Measurements from ENCODE around the gene OPCML. TPM values are rescaled to one million over a fixed set of nuclear protein-coding genes. Genes with fewer than 3 reads are reported as not detected.

Gene OPCML
- polyA plus RNA-seq, 1 donor (not counting 4 experiments of a cell fraction or from before 2014, with no cell fraction given), result 0.04 TPM

DNA sequence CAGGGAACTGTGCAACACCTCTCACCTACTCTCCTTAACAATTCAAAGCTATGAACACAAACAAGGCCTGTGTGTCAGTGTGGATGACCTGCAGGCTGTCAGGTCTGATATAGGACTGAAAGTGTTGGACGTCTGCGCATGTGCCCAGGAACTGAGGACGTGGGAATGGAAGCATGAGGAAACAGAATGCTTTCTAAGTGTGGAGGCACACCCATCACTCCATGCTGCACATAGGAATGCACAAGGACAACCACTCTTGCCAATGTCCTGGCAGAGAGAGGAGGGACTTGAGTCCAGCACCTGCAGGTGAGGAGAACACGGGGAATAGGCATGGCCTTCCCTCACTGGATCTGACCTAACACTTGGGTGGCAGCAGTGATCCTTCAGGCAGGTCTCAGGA is 874.3 kb downstream of the OPCML start:
- peaks cover 7% of the 10 kb centered on the region for H3K9me3 ChIP-seq (ENCODE audit: control insufficient read depth, low read depth, low read length)
- TF ChIP-seq CTCF (optimal IDR thresholded peaks at IDR 0.05 in 1 of 3, IDR thresholded peaks at IDR 0.05 in 1 of 3, conservative IDR thresholded peaks at IDR 0.05 in 1 of 3; ENCODE audit: extremely low read depth in 1 of 3, insufficient read depth in 2 of 3, low read length in 3 of 3) (no peak), EZH2 (IDR thresholded peaks at IDR 0.05; ENCODE audit: low read length) (no peak)
- H3K36me3 ChIP-seq (ENCODE audit: control insufficient read depth in 2 of 2, extremely low read depth in 1 of 2, insufficient read depth in 2 of 2, low read length in 2 of 2), result no peaks in the 10 kb centered on the region
- no peaks in the 10 kb centered on the region for H3K4me1 ChIP-seq (ENCODE audit: control insufficient read depth, extremely low read depth, insufficient read depth, low read length)
- no peak overlapping the region for H3K9ac ChIP-seq (ENCODE audit: control insufficient read depth, extremely low read depth, insufficient read depth, low read length)
- H3K27me3 ChIP-seq (ENCODE audit: control insufficient read depth, extremely low read depth, insufficient read depth, low read length), result no peaks in the 10 kb centered on the region
- H3K79me2 ChIP-seq (ENCODE audit: control insufficient read depth, insufficient read depth, low read length), result no peaks in the 10 kb centered on the region
- no peaks in the 10 kb centered on the region for H4K20me1 ChIP-seq (ENCODE audit: control insufficient read depth, extremely low read depth, insufficient read depth, low read length)
- H2AFZ ChIP-seq (ENCODE audit: control insufficient read depth, low read length), result no peak overlapping the region
- no peak for DNase-seq (ENCODE audit: low read depth, low spot score)
- no peaks in the 10 kb centered on the region for H3K9me1 ChIP-seq (ENCODE audit: control insufficient read depth, extremely low read depth, insufficient read depth, low read length)
- no peak overlapping the region for H3K4me2 ChIP-seq (ENCODE audit: control insufficient read depth, extremely low read depth, insufficient read depth, low read depth, low read length)
- no peak overlapping the region for H3K4me3 ChIP-seq (ENCODE audit: control insufficient read depth in 2 of 3, extremely low read depth in 1 of 3, insufficient read depth in 2 of 3, low read depth in 1 of 3, low read length in 3 of 3)
- dilution Hi-C loops (cut with MboI; ENCODE audit: extremely low pct_ligation_motif_present, low sequenced_read_pairs), result no loop called here
- no peak for FAIRE-seq
- H3K27ac ChIP-seq (ENCODE audit: control insufficient read depth, insufficient read depth, low read length), result no peak overlapping the region

DNA sequence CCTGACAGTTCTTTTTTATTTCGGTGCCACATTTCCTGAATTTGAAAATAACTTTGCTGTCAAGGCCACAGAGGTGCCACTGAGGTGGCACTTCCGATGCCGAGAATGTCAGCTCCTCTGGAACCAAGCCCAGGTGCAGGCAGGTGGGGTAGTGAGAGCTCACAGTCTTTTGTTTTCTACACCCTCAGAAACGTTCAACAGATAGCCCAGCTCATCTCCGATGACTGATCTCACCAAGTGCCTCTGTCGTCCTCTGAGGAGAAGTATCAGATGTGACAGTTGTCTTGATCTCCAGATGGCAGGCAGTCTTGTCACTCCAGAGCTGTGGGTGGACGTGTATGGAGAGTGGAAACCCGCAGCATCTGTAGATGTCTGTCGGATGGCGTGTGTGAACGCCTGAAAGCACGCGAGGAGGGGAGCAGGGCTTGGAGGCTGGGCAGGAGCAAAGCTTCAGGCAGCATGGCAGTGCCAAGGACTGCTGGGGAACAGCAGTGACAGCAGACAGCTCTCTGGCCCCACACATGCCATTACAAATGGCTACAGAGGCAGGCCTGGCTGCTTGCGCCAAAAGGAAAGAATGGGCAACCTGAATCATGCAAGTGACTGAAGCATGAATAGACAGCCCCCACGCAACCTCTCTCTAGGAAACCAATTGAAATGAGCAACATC is 877.0 kb downstream of the OPCML start:
- TF ChIP-seq CTCF (optimal IDR thresholded peaks at IDR 0.05 in 1 of 3, IDR thresholded peaks at IDR 0.05 in 1 of 3, conservative IDR thresholded peaks at IDR 0.05 in 1 of 3; ENCODE audit: extremely low read depth in 1 of 3, insufficient read depth in 2 of 3, low read length in 3 of 3) (no peak), EZH2 (IDR thresholded peaks at IDR 0.05; ENCODE audit: low read length) (no peak)
- no peak overlapping the region for H3K9ac ChIP-seq (ENCODE audit: control insufficient read depth, extremely low read depth, insufficient read depth, low read length)
- peaks cover 7% of the 10 kb centered on the region for H3K9me3 ChIP-seq (ENCODE audit: control insufficient read depth, low read depth, low read length)
- no peaks in the 10 kb centered on the region for H4K20me1 ChIP-seq (ENCODE audit: control insufficient read depth, extremely low read depth, insufficient read depth, low read length)
- DNase-seq (ENCODE audit: low read depth, low spot score) (no peak), FAIRE-seq (no peak)
- no peaks in the 10 kb centered on the region for H3K79me2 ChIP-seq (ENCODE audit: control insufficient read depth, insufficient read depth, low read length)
- no peak overlapping the region for H2AFZ ChIP-seq (ENCODE audit: control insufficient read depth, low read length)
- dilution Hi-C loops (cut with MboI; ENCODE audit: extremely low pct_ligation_motif_present, low sequenced_read_pairs), result no loop called here
- no peaks in the 10 kb centered on the region for H3K9me1 ChIP-seq (ENCODE audit: control insufficient read depth, extremely low read depth, insufficient read depth, low read length)
- no peaks in the 10 kb centered on the region for H3K27me3 ChIP-seq (ENCODE audit: control insufficient read depth, extremely low read depth, insufficient read depth, low read length)
- no peaks in the 10 kb centered on the region for H3K4me1 ChIP-seq (ENCODE audit: control insufficient read depth, extremely low read depth, insufficient read depth, low read length)
- no peak overlapping the region for H3K27ac ChIP-seq (ENCODE audit: control insufficient read depth, insufficient read depth, low read length)
- no peak overlapping the region for H3K4me3 ChIP-seq (ENCODE audit: control insufficient read depth in 2 of 3, extremely low read depth in 1 of 3, insufficient read depth in 2 of 3, low read depth in 1 of 3, low read length in 3 of 3)
- no peaks in the 10 kb centered on the region for H3K36me3 ChIP-seq (ENCODE audit: control insufficient read depth in 2 of 2, extremely low read depth in 1 of 2, insufficient read depth in 2 of 2, low read length in 2 of 2)
- H3K4me2 ChIP-seq (ENCODE audit: control insufficient read depth, extremely low read depth, insufficient read depth, low read depth, low read length), result no peak overlapping the region

Measured in keratinocyte (primary cell).